ENCODE results near the gene RXYLT1.

- TF ChIP-seq FOXA1 (IDR thresholded peaks at IDR 0.05) (no peak), FOXM1 (IDR thresholded peaks at IDR 0.05; ENCODE audit: borderline replicate concordance) (no peak), SUZ12 (IDR thresholded peaks at IDR 0.05) (no peak), ARNT (IDR thresholded peaks at IDR 0.05) (no peak), PKNOX1 (IDR thresholded peaks at IDR 0.05) (no peak)
These were observed 15.2 kb upstream of the RXYLT1 start for GRCh38 chr12:63764481-63764880.

Measured in HEK293T (cell line).